NCI-H128 (cell line): ENCODE data around the gene OS9.
"Not testable (repeated sequence)": the region's sequence is repeated elsewhere in the genome, so short reads cannot be mapped to it uniquely, and the experiment has no call there.

Source experiments
- DNase-seq: peaks from one replicate; lab custom pipeline; 2025; ENCODE audit not compliant: unreplicated experiment; lab: John Stamatoyannopoulos, UW

OS9 gene

GRCh38 chr12:57693659-57694458, at the start of gene OS9:
Gene OS9, plus strand, starts transcription at chr12:57694132. Its CDS starts 30 bp downstream, at chr12:57694162.
- DNase-seq, result peak; percentile 98

GRCh38 chr12:57645990-57646658, 47.8 kb upstream of the OS9 start:
- not testable (repeated sequence) for DNase-seq

- DNase-seq, result not testable (repeated sequence)
Measured at GRCh38 chr12:57646659-57647049, 47.3 kb upstream of the OS9 start.

- DNase-seq, result no peak
Measured at GRCh38 chr12:57654042-57654441, 39.9 kb upstream of the OS9 start.

- DNase-seq, result no peak
Measured at GRCh38 chr12:57655541-57656240, 38.2 kb upstream of the OS9 start.

GRCh38 chr12:57656408-57656807, 37.5 kb upstream of the OS9 start:
- not testable (repeated sequence) for DNase-seq

GRCh38 chr12:57657744-57658143, 36.2 kb upstream of the OS9 start:
- DNase-seq, result no peak

- no peak for DNase-seq
Measured at GRCh38 chr12:57658890-57659289, 35.0 kb upstream of the OS9 start.

- no peak for DNase-seq
Measured at GRCh38 chr12:57661376-57661775, 32.6 kb upstream of the OS9 start.

- not testable (repeated sequence) for DNase-seq
Measured at GRCh38 chr12:57665066-57665820, 28.7 kb upstream of the OS9 start.

GRCh38 chr12:57666897-57667296, 27.0 kb upstream of the OS9 start:
- DNase-seq, result no peak

- not testable (repeated sequence) for DNase-seq
Measured at GRCh38 chr12:57669691-57670090, 24.2 kb upstream of the OS9 start.

GRCh38 chr12:57671811-57672210, 22.1 kb upstream of the OS9 start:
- not testable (repeated sequence) for DNase-seq

GRCh38 chr12:57672801-57673200, 21.1 kb upstream of the OS9 start:
- DNase-seq, result no peak

- DNase-seq, result no peak
Measured at GRCh38 chr12:57674691-57675090, 19.2 kb upstream of the OS9 start.

GRCh38 chr12:57677947-57678346, 16.0 kb upstream of the OS9 start:
- DNase-seq, result not testable (repeated sequence)

GRCh38 chr12:57679697-57680096, 14.2 kb upstream of the OS9 start:
- no peak for DNase-seq

GRCh38 chr12:57687862-57688261, 6.1 kb upstream of the OS9 start:
- DNase-seq, result no peak

- no peak for DNase-seq
Measured at GRCh38 chr12:57688931-57689330, 5.0 kb upstream of the OS9 start.

GRCh38 chr12:57692500-57692899, 1.4 kb upstream of the OS9 start:
- no peak for DNase-seq

- no peak for DNase-seq
Measured at GRCh38 chr12:57693317-57693658, 644 bp upstream of the OS9 start.
